Ramos (cell line): ENCODE data around the gene ZNRF1.
"Not testable (repeated sequence)": the region's sequence is repeated elsewhere in the genome, so short reads cannot be mapped to it uniquely, and the experiment has no call there.

ENCODE experiments used
- in situ Hi-C: fragments of 300-500 bp; cut with MboI; formaldehyde crosslinking; loops from one replicate; pipeline ENCODE4 v1.14.3; 2022; ENCODE audit warnings: low sequenced_read_pairs; ENCODE audit not compliant: unreplicated experiment

Gene ZNRF1

GRCh38 chr16:74999609-75000480, 1.0 kb downstream of the ZNRF1 start:
- in situ Hi-C loops: loop anchor here (5.0 kb wide), 1 partner anchor 107 kb away; no protein-coding TSS in a partner anchor

- in situ Hi-C loops: loop anchor here (5.0 kb wide), 1 partner anchor 107 kb away; no protein-coding TSS in a partner anchor
Observed at GRCh38 chr16:75000481-75001081, 1.8 kb downstream of the ZNRF1 start.

- in situ Hi-C loops: loop anchor here (5.0 kb wide), 1 partner anchor 105 kb away; no protein-coding TSS in a partner anchor
Observed at GRCh38 chr16:75002474-75002873, 3.6 kb downstream of the ZNRF1 start.

- in situ Hi-C loops: loop anchor here (5.0 kb wide), 1 partner anchor 103 kb away; no protein-coding TSS in a partner anchor
Observed at GRCh38 chr16:75003931-75004330, 5.1 kb downstream of the ZNRF1 start.

GRCh38 chr16:75004460-75004859, 5.6 kb downstream of the ZNRF1 start:
- in situ Hi-C loops: loop anchor here (5.0 kb wide), 1 partner anchor 103 kb away; no protein-coding TSS in a partner anchor

GRCh38 chr16:75005697-75006096, 6.9 kb downstream of the ZNRF1 start:
- in situ Hi-C loops: no loop called here

GRCh38 chr16:75007443-75007842, 8.6 kb downstream of the ZNRF1 start:
- in situ Hi-C loops: no loop called here

- in situ Hi-C loops: no loop called here
Observed at GRCh38 chr16:75010427-75010826, 11.6 kb downstream of the ZNRF1 start.

- in situ Hi-C loops: no loop called here
Observed at GRCh38 chr16:75011634-75012307, 12.9 kb downstream of the ZNRF1 start.

- in situ Hi-C loops: no loop called here
Observed at GRCh38 chr16:75012380-75013081, 13.7 kb downstream of the ZNRF1 start.

- in situ Hi-C loops: not testable (repeated sequence)
Observed at GRCh38 chr16:75013123-75013522, 14.3 kb downstream of the ZNRF1 start.

GRCh38 chr16:75014318-75014717, 15.5 kb downstream of the ZNRF1 start:
- in situ Hi-C loops: no loop called here

GRCh38 chr16:75016451-75017081, 17.7 kb downstream of the ZNRF1 start:
- in situ Hi-C loops: not testable (repeated sequence)

- in situ Hi-C loops: no loop called here
Observed at GRCh38 chr16:75017670-75018525, 19.1 kb downstream of the ZNRF1 start.

GRCh38 chr16:75019007-75019406, 20.2 kb downstream of the ZNRF1 start:
- in situ Hi-C loops: no loop called here

- in situ Hi-C loops: no loop called here
Observed at GRCh38 chr16:75019586-75019985, 20.8 kb downstream of the ZNRF1 start.

- in situ Hi-C loops: no loop called here
Observed at GRCh38 chr16:75021410-75021809, 22.6 kb downstream of the ZNRF1 start.

- in situ Hi-C loops: no loop called here
Observed at GRCh38 chr16:75022567-75022966, 23.7 kb downstream of the ZNRF1 start.

- in situ Hi-C loops: no loop called here
Observed at GRCh38 chr16:75023009-75023408, 24.2 kb downstream of the ZNRF1 start.
